ENCODE measurements around the gene POLR2J. TPM values are rescaled to one million over a fixed set of nuclear protein-coding genes. Genes with fewer than 3 reads are reported as not detected.
"Not testable (repeated sequence)": the region's sequence is repeated elsewhere in the genome, so short reads cannot be mapped to it uniquely, and the experiment has no call there.

POLR2J gene
- total RNA-seq, 2 experiments from 2014 or later: 62.4 to 68.6 TPM

DNA sequence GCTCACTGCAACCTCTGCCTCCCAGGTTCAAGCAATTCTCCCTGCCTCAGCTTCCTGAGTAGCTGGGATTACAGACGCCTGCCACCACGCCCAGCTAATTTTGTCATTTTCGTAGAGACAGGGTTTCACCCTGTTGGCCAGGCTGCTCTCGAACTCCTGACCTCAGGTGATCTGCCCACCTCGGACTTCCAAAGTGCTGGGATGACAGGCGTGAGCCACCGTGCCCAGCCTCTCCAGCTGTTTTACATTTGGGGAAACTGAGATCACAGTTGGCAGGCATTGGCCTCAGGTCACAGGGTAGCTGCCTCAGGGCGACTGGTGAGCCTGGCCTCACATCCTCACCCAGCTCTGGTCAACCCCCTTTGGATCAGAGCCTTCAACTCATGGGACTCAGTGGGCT is 31.9 kb upstream of the POLR2J start:
- H3K27ac ChIP-seq (ENCODE audit: low read depth, low read length, poor library complexity, severe bottlenecking); H3K79me2 ChIP-seq (ENCODE audit: insufficient read depth, low read depth, low read length); BruUV-seq (replicated peaks); H3K4me3 ChIP-seq (ENCODE audit: low read depth, low read length, poor library complexity, severe bottlenecking); CTCF ChIA-PET (ENCODE audit: unreplicated experiment); H3K4me2 ChIP-seq (ENCODE audit: low read length); H2AFZ ChIP-seq (ENCODE audit: low read length); H3K4me1 ChIP-seq (ENCODE audit: insufficient read depth, low read length, poor library complexity, severe bottlenecking); DNase-seq (ENCODE audit: low spot score); intact Hi-C loops (cut with micrococcal nuclease; ENCODE audit: unreplicated experiment); H3K9me2 ChIP-seq (ENCODE audit: insufficient read depth, low read length); H4K20me1 ChIP-seq (ENCODE audit: insufficient read depth, low read length); H3K9me3 ChIP-seq (ENCODE audit: low read length); H3K36me3 ChIP-seq (ENCODE audit: insufficient read depth, low read length); POLR2A ChIA-PET: not testable (repeated sequence)

DNA sequence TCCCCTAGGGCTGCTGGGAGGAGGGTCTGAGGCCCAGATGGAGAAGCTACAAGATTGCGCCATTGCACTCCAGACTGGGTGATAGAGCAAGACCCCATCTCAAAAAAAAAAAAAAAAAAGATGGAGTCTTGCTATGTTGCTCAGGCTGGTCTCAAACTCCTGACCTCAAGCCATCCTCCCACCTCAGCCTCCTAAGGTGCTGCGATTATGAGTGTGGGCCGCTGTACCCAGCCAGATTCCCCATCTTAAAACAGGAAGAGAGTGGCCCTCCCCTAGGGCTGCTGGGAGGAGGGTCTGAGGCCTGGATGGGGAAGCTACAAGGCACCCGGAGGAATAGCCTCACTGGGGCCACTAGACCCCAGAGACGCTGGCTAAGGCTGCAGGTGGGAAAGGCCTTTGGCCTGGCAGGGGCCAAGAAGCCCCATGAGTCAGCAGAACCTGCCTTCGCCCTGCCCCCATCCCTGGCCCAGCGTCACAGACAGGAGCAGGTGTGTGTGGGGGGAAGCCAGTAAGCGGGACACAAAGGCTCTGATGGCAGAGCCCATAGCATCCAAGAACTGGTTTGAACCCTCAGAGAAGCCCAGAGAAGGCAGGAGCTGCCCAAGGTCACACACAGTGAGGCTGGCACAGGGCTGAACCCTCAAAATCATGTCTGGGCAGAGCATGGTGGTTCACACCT is 28.8 kb upstream of the POLR2J start:
- BruUV-seq (replicated peaks); H4K20me1 ChIP-seq (ENCODE audit: insufficient read depth, low read length); intact Hi-C loops (cut with micrococcal nuclease; ENCODE audit: unreplicated experiment); H2AFZ ChIP-seq (ENCODE audit: low read length); H3K79me2 ChIP-seq (ENCODE audit: insufficient read depth, low read depth, low read length); H3K4me3 ChIP-seq (ENCODE audit: low read depth, low read length, poor library complexity, severe bottlenecking); H3K27ac ChIP-seq (ENCODE audit: low read depth, low read length, poor library complexity, severe bottlenecking); H3K36me3 ChIP-seq (ENCODE audit: insufficient read depth, low read length); CTCF ChIA-PET (ENCODE audit: unreplicated experiment); H3K4me2 ChIP-seq (ENCODE audit: low read length); POLR2A ChIA-PET; H3K4me1 ChIP-seq (ENCODE audit: insufficient read depth, low read length, poor library complexity, severe bottlenecking); H3K9me2 ChIP-seq (ENCODE audit: insufficient read depth, low read length); DNase-seq (ENCODE audit: low spot score); H3K9me3 ChIP-seq (ENCODE audit: low read length): not testable (repeated sequence)

DNA sequence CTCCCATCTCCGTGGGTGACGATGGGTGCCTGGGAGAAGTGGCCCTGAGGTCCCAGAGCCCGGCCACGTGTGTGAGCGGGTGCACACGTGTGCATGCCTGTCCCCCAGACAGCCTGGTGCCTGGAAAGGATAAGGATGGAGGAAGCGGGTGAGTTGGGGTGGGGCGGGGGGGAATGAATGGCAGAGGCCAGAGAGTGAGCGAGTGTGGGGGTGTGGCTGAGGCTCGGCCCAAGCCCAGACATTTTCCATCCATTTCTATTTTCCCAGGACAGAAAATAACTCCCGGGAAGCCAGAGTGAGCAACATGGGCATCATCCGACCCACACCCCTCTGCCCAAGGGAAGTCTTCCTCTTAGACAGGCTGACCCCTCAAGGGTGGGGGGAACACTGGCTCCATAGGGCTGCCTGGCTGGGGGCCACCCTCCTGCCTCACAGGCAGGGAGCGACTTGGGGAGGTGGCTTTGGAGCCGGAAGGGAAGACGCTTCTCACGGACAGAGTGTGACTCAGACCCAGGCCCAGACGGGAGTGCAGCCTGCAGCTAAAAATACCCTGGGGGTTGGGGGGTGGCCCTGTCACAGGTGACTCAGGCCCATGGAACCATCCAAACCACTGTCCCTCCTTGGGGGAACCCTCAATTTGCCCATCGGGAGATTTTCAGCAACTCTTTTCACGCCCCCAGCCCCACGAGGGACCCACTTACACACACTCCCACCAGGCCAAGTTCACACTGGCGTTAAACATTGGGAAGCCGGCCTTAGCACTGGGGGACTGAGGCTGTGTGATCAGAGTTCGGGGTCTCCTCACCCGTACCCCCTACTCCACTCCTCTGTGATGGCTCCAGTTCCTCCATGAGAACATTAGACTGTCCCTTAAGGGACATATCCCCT is 26.8 kb upstream of the POLR2J start:
- H4K20me1 ChIP-seq (ENCODE audit: insufficient read depth, low read length); H3K4me3 ChIP-seq (ENCODE audit: low read depth, low read length, poor library complexity, severe bottlenecking); BruUV-seq (replicated peaks); DNase-seq (ENCODE audit: low spot score); H3K4me1 ChIP-seq (ENCODE audit: insufficient read depth, low read length, poor library complexity, severe bottlenecking); CTCF ChIA-PET (ENCODE audit: unreplicated experiment); H2AFZ ChIP-seq (ENCODE audit: low read length); H3K79me2 ChIP-seq (ENCODE audit: insufficient read depth, low read depth, low read length); H3K9me2 ChIP-seq (ENCODE audit: insufficient read depth, low read length); POLR2A ChIA-PET; H3K9me3 ChIP-seq (ENCODE audit: low read length); H3K27ac ChIP-seq (ENCODE audit: low read depth, low read length, poor library complexity, severe bottlenecking); H3K36me3 ChIP-seq (ENCODE audit: insufficient read depth, low read length); intact Hi-C loops (cut with micrococcal nuclease; ENCODE audit: unreplicated experiment); H3K4me2 ChIP-seq (ENCODE audit: low read length): not testable (repeated sequence)

DNA sequence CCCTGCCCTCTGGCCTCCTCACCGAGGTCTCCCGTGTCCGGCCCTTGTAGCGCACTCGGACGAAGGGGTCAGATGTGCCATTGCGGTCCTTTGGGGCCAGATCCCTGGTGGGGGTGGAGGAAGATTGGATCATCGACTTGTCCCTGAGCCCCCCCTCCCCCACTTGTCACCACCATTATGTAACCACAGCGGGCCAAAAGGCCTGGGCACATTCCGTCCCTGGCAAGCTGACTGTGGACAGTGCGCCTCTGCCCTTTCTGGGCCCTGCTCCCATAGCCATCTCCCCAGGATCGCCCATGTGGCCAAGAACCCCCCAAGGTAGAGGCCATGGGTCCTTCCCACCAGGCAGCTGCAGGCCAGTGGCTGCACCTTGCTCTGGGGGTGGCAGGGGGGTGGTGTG is 24.4 kb upstream of the POLR2J start:
- H2AFZ ChIP-seq (ENCODE audit: low read length); POLR2A ChIA-PET; H3K4me3 ChIP-seq (ENCODE audit: low read depth, low read length, poor library complexity, severe bottlenecking); H3K27ac ChIP-seq (ENCODE audit: low read depth, low read length, poor library complexity, severe bottlenecking); DNase-seq (ENCODE audit: low spot score); H3K79me2 ChIP-seq (ENCODE audit: insufficient read depth, low read depth, low read length); H4K20me1 ChIP-seq (ENCODE audit: insufficient read depth, low read length); BruUV-seq (replicated peaks); H3K9me3 ChIP-seq (ENCODE audit: low read length); H3K9me2 ChIP-seq (ENCODE audit: insufficient read depth, low read length); intact Hi-C loops (cut with micrococcal nuclease; ENCODE audit: unreplicated experiment); CTCF ChIA-PET (ENCODE audit: unreplicated experiment); H3K4me1 ChIP-seq (ENCODE audit: insufficient read depth, low read length, poor library complexity, severe bottlenecking); H3K36me3 ChIP-seq (ENCODE audit: insufficient read depth, low read length); H3K4me2 ChIP-seq (ENCODE audit: low read length): not testable (repeated sequence)

DNA sequence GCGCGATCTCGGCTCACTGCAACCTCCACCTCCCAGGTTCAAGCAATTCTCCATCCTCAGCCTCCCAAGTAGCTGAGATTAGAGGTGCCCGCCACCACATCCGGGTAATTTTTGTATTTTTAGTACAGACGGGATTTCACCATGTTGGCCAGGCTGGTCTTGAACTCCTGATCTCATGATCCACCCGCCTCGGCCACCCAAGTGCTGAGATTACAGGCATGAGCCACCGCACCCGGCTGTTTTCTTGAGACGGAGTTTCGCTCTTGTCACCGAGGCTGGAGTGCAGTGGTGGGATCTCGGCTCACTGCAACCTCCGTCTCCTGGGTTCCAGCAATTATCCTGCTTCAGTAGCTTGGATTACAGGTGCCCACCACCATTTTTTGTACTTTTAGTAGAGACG is 19.6 kb upstream of the POLR2J start:
- intact Hi-C loops (cut with micrococcal nuclease; ENCODE audit: unreplicated experiment): not testable (repeated sequence)

DNA sequence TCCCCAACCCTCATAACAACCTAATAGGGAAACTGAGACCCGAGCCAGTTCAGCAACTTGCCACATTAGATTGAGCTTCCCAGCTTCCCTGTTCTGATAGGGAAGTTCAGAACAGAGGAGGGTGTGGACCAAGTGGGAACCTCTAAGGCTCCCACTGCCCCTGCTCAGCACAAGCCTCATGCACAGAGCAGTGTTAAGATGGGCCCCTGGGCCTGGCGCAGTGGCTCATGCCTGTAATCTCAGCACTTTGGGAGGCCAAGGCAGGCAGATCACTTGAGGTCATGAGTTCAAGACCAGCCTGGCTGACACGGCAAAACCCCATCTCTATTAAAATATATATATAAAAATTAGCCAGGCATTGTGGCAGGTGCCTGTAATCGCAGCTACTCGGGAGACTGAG is 18.6 kb upstream of the POLR2J start:
- H4K20me1 ChIP-seq (ENCODE audit: insufficient read depth, low read length); H2AFZ ChIP-seq (ENCODE audit: low read length); H3K4me2 ChIP-seq (ENCODE audit: low read length); BruUV-seq (replicated peaks); H3K27ac ChIP-seq (ENCODE audit: low read depth, low read length, poor library complexity, severe bottlenecking); intact Hi-C loops (cut with micrococcal nuclease; ENCODE audit: unreplicated experiment); CTCF ChIA-PET (ENCODE audit: unreplicated experiment); DNase-seq (ENCODE audit: low spot score); H3K4me1 ChIP-seq (ENCODE audit: insufficient read depth, low read length, poor library complexity, severe bottlenecking); H3K79me2 ChIP-seq (ENCODE audit: insufficient read depth, low read depth, low read length); H3K4me3 ChIP-seq (ENCODE audit: low read depth, low read length, poor library complexity, severe bottlenecking); H3K9me2 ChIP-seq (ENCODE audit: insufficient read depth, low read length); POLR2A ChIA-PET; H3K36me3 ChIP-seq (ENCODE audit: insufficient read depth, low read length); H3K9me3 ChIP-seq (ENCODE audit: low read length): not testable (repeated sequence)

More for the DNA sequence above, 19.6 kb upstream of the POLR2J start:
- BruUV-seq (replicated peaks); H3K79me2 ChIP-seq (ENCODE audit: insufficient read depth, low read depth, low read length); H3K4me3 ChIP-seq (ENCODE audit: low read depth, low read length, poor library complexity, severe bottlenecking); H3K27ac ChIP-seq (ENCODE audit: low read depth, low read length, poor library complexity, severe bottlenecking); POLR2A ChIA-PET; H3K36me3 ChIP-seq (ENCODE audit: insufficient read depth, low read length); CTCF ChIA-PET (ENCODE audit: unreplicated experiment); H3K4me1 ChIP-seq (ENCODE audit: insufficient read depth, low read length, poor library complexity, severe bottlenecking); H2AFZ ChIP-seq (ENCODE audit: low read length); H3K9me3 ChIP-seq (ENCODE audit: low read length); H3K9me2 ChIP-seq (ENCODE audit: insufficient read depth, low read length); H3K4me2 ChIP-seq (ENCODE audit: low read length); DNase-seq (ENCODE audit: low spot score); H4K20me1 ChIP-seq (ENCODE audit: insufficient read depth, low read length): not testable (repeated sequence)

All from OCI-LY7 (cell line).